HepG2 (cell line): ENCODE results near the gene PPA2.

Experiments used
- CREB1 ChIP-seq, 2 experiments: fragments of 450-650 bp in 1 of 2; IDR thresholded peaks; 2 replicates each; pipeline ENCODE4 v1.6.1; 2016 to 2017; ENCODE audit warnings: control low read depth in 1 of 2, mild to moderate bottlenecking in 1 of 2, missing compliant biosample characterization in 1 of 2, missing genetic modification characterization in 1 of 2
- GATAD1 ChIP-seq: IDR thresholded peaks from 2 replicates; pipeline ENCODE4 v1.6.1; 2016; ENCODE audit warnings: missing genetic modification reagents, missing compliant biosample characterization
- JUN ChIP-seq: sonication (generic); formaldehyde crosslinking; IDR thresholded peaks from 2 replicates; pipeline ENCODE4 v1.4.0; 2020; ENCODE audit warnings: mild to moderate bottlenecking, missing genetic modification reagents
- MTA3 ChIP-seq: sonication (generic); formaldehyde crosslinking; IDR thresholded peaks from 2 replicates; pipeline ENCODE4 v1.4.0; 2020; ENCODE audit warnings: missing genetic modification reagents
- NR1H2 ChIP-seq: sonication (generic); formaldehyde crosslinking; IDR thresholded peaks from 2 replicates; pipeline ENCODE4 v1.8.1; 2022; ENCODE audit warnings: low read depth, missing genetic modification reagents, borderline replicate concordance
- PRMT3 ChIP-seq: sonication (generic); formaldehyde crosslinking; IDR thresholded peaks from 2 replicates; pipeline ENCODE4 v1.8.1; 2022; ENCODE audit warnings: low read depth, mild to moderate bottlenecking, moderate library complexity, missing genetic modification reagents, borderline replicate concordance
- ZBTB8A ChIP-seq: sonication (generic); formaldehyde crosslinking; IDR thresholded peaks from 2 replicates; pipeline ENCODE4 v1.4.0; 2020; ENCODE audit warnings: mild to moderate bottlenecking, low read depth, missing genetic modification reagents, borderline replicate concordance
- ZNF253 ChIP-seq: sonication (generic); formaldehyde crosslinking; IDR thresholded peaks from 2 replicates; pipeline ENCODE4 v1.8.0; 2022; ENCODE audit warnings: mild to moderate bottlenecking, missing genetic modification reagents, borderline replicate concordance
- ZNF607 ChIP-seq: sonication (generic); formaldehyde crosslinking; IDR thresholded peaks from 2 replicates; pipeline ENCODE4 v1.5.1; 2020; ENCODE audit warnings: missing genetic modification reagents, mild to moderate bottlenecking, borderline replicate concordance
- ZSCAN20 ChIP-seq: sonication (generic); formaldehyde crosslinking; IDR thresholded peaks from 2 replicates; pipeline ENCODE4 v1.4.0; 2020; ENCODE audit warnings: missing genetic modification reagents, mild to moderate bottlenecking, borderline replicate concordance
- TF ChIP-seq, protein P1 (sequence below): IDR thresholded peaks from 2 replicates; pipeline ENCODE4 v1.6.1; 2012; ENCODE audit warnings: inconsistent platforms

DNA sequence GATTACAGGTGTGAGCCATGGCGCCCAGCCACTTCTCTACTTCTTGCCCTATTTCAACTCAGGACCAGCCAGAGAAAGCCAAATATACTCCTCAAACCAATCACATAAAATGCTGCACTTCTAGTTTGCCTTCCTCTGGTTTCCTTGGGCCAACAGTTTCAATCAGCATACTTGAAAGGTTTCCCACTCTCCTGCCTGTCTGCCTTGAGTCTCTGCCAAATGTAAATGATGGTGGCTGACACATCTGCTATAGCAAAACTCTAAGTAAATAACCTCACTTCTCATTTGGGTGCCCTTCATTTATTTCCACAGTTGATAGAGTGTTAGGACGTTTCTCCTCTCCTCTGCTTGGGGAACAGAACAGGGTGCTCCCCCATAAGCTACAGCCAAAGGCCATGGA is 36.4 kb upstream of the PPA2 start:
- TF ChIP-seq MTA3 (CRISPR knock-in tag) (no peak), ZNF607 (CRISPR knock-in tag) (no peak), ZSCAN20 (CRISPR knock-in tag) (no peak), GATAD1 (CRISPR knock-in tag) (no peak), ZNF253 (CRISPR knock-in tag) (no peak), CREB1 (IDR thresholded peaks at IDR 0.05) (no peak), CREB1 (CRISPR knock-in tag; IDR thresholded peaks at IDR 0.05) (no peak), ZBTB8A (CRISPR knock-in tag) (no peak), PRMT3 (CRISPR knock-in tag) (no peak), NR1H2 (CRISPR knock-in tag) (no peak), JUN (CRISPR knock-in tag) (no peak)
- TF ChIP-seq, protein P1, sequence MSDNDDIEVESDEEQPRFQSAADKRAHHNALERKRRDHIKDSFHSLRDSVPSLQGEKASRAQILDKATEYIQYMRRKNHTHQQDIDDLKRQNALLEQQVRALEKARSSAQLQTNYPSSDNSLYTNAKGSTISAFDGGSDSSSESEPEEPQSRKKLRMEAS = no peak
